Loucy (cell line): ENCODE results near the gene KLHL21.
"Not testable (repeated sequence)": the region's sequence is repeated elsewhere in the genome, so short reads cannot be mapped to it uniquely, and the experiment has no call there.

Experiments
- H2AFZ ChIP-seq: fragments of 200-600 bp; sonication (generic); 2 replicates; pipeline ENCODE4 v1.6.0; 2016; ENCODE audit warnings: antibody characterized with exemption, mild to moderate bottlenecking, low read length, moderate library complexity
- H3F3A ChIP-seq: fragments of 200-600 bp; 2 replicates; pipeline ENCODE4 v1.6.0; 2016; ENCODE audit warnings: antibody characterized with exemption, low read depth, mild to moderate bottlenecking
- H3K27me3 ChIP-seq: fragments of 200-600 bp; sonication (generic); 2 replicates; pipeline ENCODE4 v1.6.1; 2014; ENCODE audit warnings: low read length, mild to moderate bottlenecking; ENCODE audit not compliant: insufficient read depth, poor library complexity, severe bottlenecking
- H3K36me3 ChIP-seq: fragments of 200-600 bp; sonication (generic); 2 replicates; pipeline ENCODE4 v1.6.1; 2016; ENCODE audit warnings: low read length; ENCODE audit not compliant: insufficient read depth
- H3K4me1 ChIP-seq: fragments of 200-600 bp; sonication (generic); 2 replicates; pipeline ENCODE4 v1.5.1; 2014; ENCODE audit warnings: low read length, mild to moderate bottlenecking; ENCODE audit not compliant: insufficient read depth, poor library complexity, severe bottlenecking
- H3K4me2 ChIP-seq: fragments of 200-600 bp; sonication (generic); 2 replicates; pipeline ENCODE4 v1.6.0; 2014; ENCODE audit warnings: antibody characterized with exemption, low read length, low read depth, mild to moderate bottlenecking; ENCODE audit not compliant: poor library complexity, severe bottlenecking
- H3K4me3 ChIP-seq: fragments of 200-600 bp; sonication (generic); 2 replicates; pipeline ENCODE4 v1.5.1; 2014; ENCODE audit warnings: low read length, mild to moderate bottlenecking, mixed read lengths; ENCODE audit not compliant: poor library complexity, severe bottlenecking
- H3K79me2 ChIP-seq: fragments of 200-600 bp; sonication (generic); 2 replicates; pipeline ENCODE4 v1.6.1; 2014; ENCODE audit warnings: low read length; ENCODE audit not compliant: insufficient read depth
- H3K9ac ChIP-seq: fragments of 200-600 bp; sonication (generic); 2 replicates; pipeline ENCODE4 v1.6.0; 2014; ENCODE audit warnings: mild to moderate bottlenecking, low read depth, low read length, moderate library complexity; ENCODE audit not compliant: poor library complexity, severe bottlenecking
- H3K9me2 ChIP-seq: fragments of 200-600 bp; sonication (generic); replicated peaks from 2 replicates; pipeline ENCODE4 v1.6.1; 2016; ENCODE audit warnings: low read depth, low read length, mixed read lengths
- H3K9me3 ChIP-seq: fragments of 200-600 bp; sonication (generic); 2 replicates; pipeline ENCODE4 v1.6.1; 2014; ENCODE audit warnings: mild to moderate bottlenecking, antibody characterized with exemption, low read length, low read depth; ENCODE audit not compliant: insufficient read depth
- H4K20me1 ChIP-seq: fragments of 200-600 bp; sonication (generic); 2 replicates; pipeline ENCODE4 v1.6.0; 2014; ENCODE audit warnings: antibody characterized with exemption, low read length, mild to moderate bottlenecking; ENCODE audit not compliant: insufficient read depth, poor library complexity, severe bottlenecking
- EZH2phosphoT487 ChIP-seq: fragments of 200-600 bp; IDR thresholded peaks from 2 replicates; pipeline ENCODE4 v1.6.1; 2018; ENCODE audit warnings: antibody characterized with exemption, mild to moderate bottlenecking, moderate library complexity, borderline replicate concordance
- TF ChIP-seq, protein P1 (sequence below): fragments of 200-600 bp; sonication (generic); conservative IDR thresholded peaks from 2 replicates; pipeline ENCODE4 v1.5.1; 2014; ENCODE audit warnings: mild to moderate bottlenecking, antibody characterized with exemption, low read length

The KLHL21 gene

GRCh38 chr1:6637770-6638169 is 35.1 kb upstream of the KLHL21 start:
- no peaks in the 10 kb centered on the region for H3K27me3 ChIP-seq
- no peaks in the 10 kb centered on the region for H3K79me2 ChIP-seq
- H3K9me3 ChIP-seq = no peaks in the 10 kb centered on the region
- no peaks in the 10 kb centered on the region for H4K20me1 ChIP-seq
- TF ChIP-seq, protein P1, sequence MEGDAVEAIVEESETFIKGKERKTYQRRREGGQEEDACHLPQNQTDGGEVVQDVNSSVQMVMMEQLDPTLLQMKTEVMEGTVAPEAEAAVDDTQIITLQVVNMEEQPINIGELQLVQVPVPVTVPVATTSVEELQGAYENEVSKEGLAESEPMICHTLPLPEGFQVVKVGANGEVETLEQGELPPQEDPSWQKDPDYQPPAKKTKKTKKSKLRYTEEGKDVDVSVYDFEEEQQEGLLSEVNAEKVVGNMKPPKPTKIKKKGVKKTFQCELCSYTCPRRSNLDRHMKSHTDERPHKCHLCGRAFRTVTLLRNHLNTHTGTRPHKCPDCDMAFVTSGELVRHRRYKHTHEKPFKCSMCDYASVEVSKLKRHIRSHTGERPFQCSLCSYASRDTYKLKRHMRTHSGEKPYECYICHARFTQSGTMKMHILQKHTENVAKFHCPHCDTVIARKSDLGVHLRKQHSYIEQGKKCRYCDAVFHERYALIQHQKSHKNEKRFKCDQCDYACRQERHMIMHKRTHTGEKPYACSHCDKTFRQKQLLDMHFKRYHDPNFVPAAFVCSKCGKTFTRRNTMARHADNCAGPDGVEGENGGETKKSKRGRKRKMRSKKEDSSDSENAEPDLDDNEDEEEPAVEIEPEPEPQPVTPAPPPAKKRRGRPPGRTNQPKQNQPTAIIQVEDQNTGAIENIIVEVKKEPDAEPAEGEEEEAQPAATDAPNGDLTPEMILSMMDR = no peak
- TF ChIP-seq EZH2phosphoT487 = no peak
- no peak overlapping the region for H2AFZ ChIP-seq
- peaks cover 68% of the 10 kb centered on the region; the same call in 1 of the 2 replicates for H3K36me3 ChIP-seq
- no peak overlapping the region for H3K9ac ChIP-seq
- H3K9me2 ChIP-seq = no peaks in the 10 kb centered on the region
- no peaks in the 10 kb centered on the region for H3K4me1 ChIP-seq
- no peak overlapping the region for H3K4me3 ChIP-seq
- no peak overlapping the region for H3K4me2 ChIP-seq
- H3F3A ChIP-seq = no peaks in the 10 kb centered on the region

- H3K27me3 ChIP-seq, H3F3A ChIP-seq, H4K20me1 ChIP-seq, H3K4me3 ChIP-seq, H2AFZ ChIP-seq, H3K79me2 ChIP-seq, H3K9me2 ChIP-seq, H3K9ac ChIP-seq, H3K4me1 ChIP-seq, H3K9me3 ChIP-seq, H3K4me2 ChIP-seq: not testable (repeated sequence)
- peaks cover 75% of the 10 kb centered on the region; the same call in 1 of the 2 replicates for H3K36me3 ChIP-seq
Observed at GRCh38 chr1:6636778-6637177, 34.1 kb upstream of the KLHL21 start.

GRCh38 chr1:6635910-6636760 is 33.5 kb upstream of the KLHL21 start:
- no peaks in the 10 kb centered on the region for H3K27me3 ChIP-seq
- H4K20me1 ChIP-seq = no peaks in the 10 kb centered on the region
- H3K4me2 ChIP-seq = no peak overlapping the region
- H3K79me2 ChIP-seq = no peaks in the 10 kb centered on the region
- H3K4me3 ChIP-seq = no peak overlapping the region
- no peaks in the 10 kb centered on the region for H3K4me1 ChIP-seq
- H3K9me2 ChIP-seq = no peaks in the 10 kb centered on the region
- peaks cover 75% of the 10 kb centered on the region; the same call in 1 of the 2 replicates for H3K36me3 ChIP-seq
- no peaks in the 10 kb centered on the region for H3K9me3 ChIP-seq
- H3F3A ChIP-seq = no peaks in the 10 kb centered on the region
- H2AFZ ChIP-seq = no peak overlapping the region
- TF ChIP-seq EZH2phosphoT487 = no peak
- TF ChIP-seq, protein P1 = 0 out of 2 replicates have a peak, but pooled peaks have one; percentile 7
- H3K9ac ChIP-seq = no peak overlapping the region
